ENCODE results near the gene FGD5.

Gene FGD5

GRCh38 chr3:14834121-14834520 is 15.4 kb downstream of the FGD5 start:
- Histone ChIP-seq H3K4me3 (ENCODE audit: low read depth in 1 of 2, low read length in 2 of 2) (no peak overlapping the region), H3K4me1 (ENCODE audit: control insufficient read depth in 1 of 2, insufficient read depth in 2 of 2, low read length in 2 of 2) (peaks cover 9 to 10% of the 10 kb centered on the region in 2 donors), H3K27me3 (ENCODE audit: low read depth, low read length) (no peaks in the 10 kb centered on the region), H3K9me3 (ENCODE audit: control insufficient read depth in 1 of 2, low read length in 2 of 2) (no peaks in the 10 kb centered on the region), H3K36me3 (ENCODE audit: control insufficient read depth in 1 of 2, insufficient read depth in 2 of 2, low read length in 2 of 2) (no peaks in the 10 kb centered on the region), H3K27ac (ENCODE audit: low read length) (no peak overlapping the region)

DNA sequence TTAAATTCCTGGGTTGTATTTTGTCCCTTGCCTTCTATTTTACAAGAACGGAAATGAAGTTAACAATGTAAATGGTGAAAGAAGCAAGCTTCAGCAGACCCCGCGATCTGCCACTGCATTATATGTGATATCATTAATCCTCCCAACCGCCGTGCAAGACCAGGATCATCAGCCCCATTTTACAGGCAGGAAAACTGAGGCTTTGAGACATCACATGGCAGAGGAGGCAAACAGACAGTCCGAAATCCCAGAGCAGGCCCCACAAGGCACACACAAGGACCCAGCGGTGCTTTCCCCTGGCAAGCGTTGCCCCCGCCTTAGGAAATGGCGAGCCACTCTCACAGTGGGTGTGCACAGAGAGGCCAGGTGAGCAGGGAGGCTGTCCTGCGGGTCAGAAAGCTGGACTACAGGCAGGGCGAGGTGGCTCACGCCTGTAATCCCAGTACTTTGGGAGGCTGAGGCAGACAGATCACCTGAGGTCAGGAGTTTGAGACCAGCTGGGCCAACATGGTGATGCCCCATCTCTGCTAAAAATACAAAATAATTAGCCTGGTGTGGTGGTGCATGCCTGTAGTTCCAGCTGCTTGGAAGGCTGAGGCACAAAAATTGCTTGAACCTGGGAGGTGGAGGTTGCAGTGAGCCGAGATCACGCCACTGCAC is 16.2 kb downstream of the FGD5 start:
- no peak overlapping the region for H3K4me3 ChIP-seq (ENCODE audit: low read depth in 1 of 2, low read length in 2 of 2)
- no peaks in the 10 kb centered on the region for H3K9me3 ChIP-seq (ENCODE audit: control insufficient read depth in 1 of 2, low read length in 2 of 2)
- H3K4me1 ChIP-seq (ENCODE audit: control insufficient read depth in 1 of 2, insufficient read depth in 2 of 2, low read length in 2 of 2), result peaks cover 9 to 10% of the 10 kb centered on the region in 2 donors
- no peaks in the 10 kb centered on the region for H3K27me3 ChIP-seq (ENCODE audit: low read depth, low read length)
- no peak overlapping the region for H3K27ac ChIP-seq (ENCODE audit: low read length)
- no peaks in the 10 kb centered on the region for H3K36me3 ChIP-seq (ENCODE audit: control insufficient read depth in 1 of 2, insufficient read depth in 2 of 2, low read length in 2 of 2)

DNA sequence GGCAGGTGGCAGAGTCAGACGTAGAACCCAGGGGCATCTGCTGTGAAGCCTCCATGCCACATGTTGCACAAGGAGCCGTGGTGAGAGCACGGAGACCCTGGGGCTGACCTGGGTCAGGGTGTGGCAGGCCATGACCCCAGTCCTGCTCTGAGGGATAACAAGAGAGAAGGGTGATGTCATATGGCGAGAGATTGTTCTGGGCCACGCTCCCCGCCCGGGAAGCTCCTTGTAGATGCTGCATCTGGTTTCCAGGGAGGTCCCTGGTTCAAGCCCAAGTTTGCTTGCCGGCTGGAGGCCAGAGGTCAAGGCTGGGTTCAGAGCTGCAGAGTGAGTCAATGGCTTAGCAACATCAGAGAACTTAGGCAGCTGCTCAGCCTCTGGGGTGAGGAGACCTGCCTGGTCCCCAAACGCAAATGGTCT is 17.3 kb downstream of the FGD5 start:
- Histone ChIP-seq H3K27me3 (ENCODE audit: low read depth, low read length) (no peaks in the 10 kb centered on the region), H3K36me3 (ENCODE audit: control insufficient read depth in 1 of 2, insufficient read depth in 2 of 2, low read length in 2 of 2) (no peaks in the 10 kb centered on the region), H3K9me3 (ENCODE audit: control insufficient read depth in 1 of 2, low read length in 2 of 2) (no peaks in the 10 kb centered on the region), H3K4me3 (ENCODE audit: low read depth in 1 of 2, low read length in 2 of 2) (no peak overlapping the region), H3K4me1 (ENCODE audit: control insufficient read depth in 1 of 2, insufficient read depth in 2 of 2, low read length in 2 of 2) (peaks cover 9 to 10% of the 10 kb centered on the region in 2 donors), H3K27ac (ENCODE audit: low read length) (peak overlapping the region; percentile 27)

DNA sequence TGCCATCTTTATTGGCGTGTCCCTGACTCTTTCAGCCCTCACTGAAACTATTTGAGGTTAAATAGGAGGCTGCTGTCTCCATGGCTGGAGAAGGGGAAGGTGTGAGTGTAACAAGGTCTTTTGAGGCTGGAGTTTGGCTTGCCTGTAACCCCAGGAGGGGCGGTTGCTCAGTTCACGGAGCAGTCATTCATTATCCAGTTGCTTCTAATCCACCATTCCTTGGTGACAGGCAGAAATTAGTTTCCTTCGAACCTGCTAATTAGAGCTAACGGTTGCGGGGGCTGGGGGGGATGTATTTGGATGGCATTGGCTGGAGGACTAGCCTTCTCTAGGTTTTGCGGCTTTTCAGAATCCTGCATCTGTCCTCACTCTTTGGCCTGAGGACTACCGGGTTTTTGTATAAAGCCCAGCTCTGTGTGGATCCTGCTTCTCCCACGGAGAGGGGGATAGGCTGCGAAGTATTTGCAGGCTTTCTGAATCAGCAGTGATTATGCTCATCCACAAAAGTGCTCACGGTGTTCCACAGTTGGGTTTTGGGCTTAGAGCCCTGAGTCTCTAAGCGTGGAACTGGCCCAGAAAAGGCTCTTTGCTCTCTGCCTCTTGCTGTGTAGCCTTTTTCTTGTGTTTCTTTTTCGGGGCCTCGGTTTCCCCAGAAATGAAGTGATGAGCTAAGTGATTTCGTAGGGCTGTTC is 18.6 kb downstream of the FGD5 start:
- Histone ChIP-seq H3K4me3 (ENCODE audit: low read depth in 1 of 2, low read length in 2 of 2) (no peak overlapping the region), H3K27me3 (ENCODE audit: low read depth, low read length) (no peaks in the 10 kb centered on the region), H3K36me3 (ENCODE audit: control insufficient read depth in 1 of 2, insufficient read depth in 2 of 2, low read length in 2 of 2) (no peaks in the 10 kb centered on the region), H3K9me3 (ENCODE audit: control insufficient read depth in 1 of 2, low read length in 2 of 2) (no peaks in the 10 kb centered on the region), H3K27ac (ENCODE audit: low read length) (peak overlapping the region; percentile 39), H3K4me1 (ENCODE audit: control insufficient read depth in 1 of 2, insufficient read depth in 2 of 2, low read length in 2 of 2) (peaks cover 9 to 10% of the 10 kb centered on the region in 2 donors)

GRCh38 chr3:14837878-14838258 is 19.1 kb downstream of the FGD5 start:
- Histone ChIP-seq H3K27me3 (ENCODE audit: low read depth, low read length) (no peaks in the 10 kb centered on the region), H3K36me3 (ENCODE audit: control insufficient read depth in 1 of 2, insufficient read depth in 2 of 2, low read length in 2 of 2) (no peaks in the 10 kb centered on the region), H3K4me3 (ENCODE audit: low read depth in 1 of 2, low read length in 2 of 2) (no peak overlapping the region), H3K9me3 (ENCODE audit: control insufficient read depth in 1 of 2, low read length in 2 of 2) (no peaks in the 10 kb centered on the region), H3K4me1 (ENCODE audit: control insufficient read depth in 1 of 2, insufficient read depth in 2 of 2, low read length in 2 of 2) (peaks cover 9 to 10% of the 10 kb centered on the region in 2 donors), H3K27ac (ENCODE audit: low read length) (peak overlapping the region; percentile 39)

DNA sequence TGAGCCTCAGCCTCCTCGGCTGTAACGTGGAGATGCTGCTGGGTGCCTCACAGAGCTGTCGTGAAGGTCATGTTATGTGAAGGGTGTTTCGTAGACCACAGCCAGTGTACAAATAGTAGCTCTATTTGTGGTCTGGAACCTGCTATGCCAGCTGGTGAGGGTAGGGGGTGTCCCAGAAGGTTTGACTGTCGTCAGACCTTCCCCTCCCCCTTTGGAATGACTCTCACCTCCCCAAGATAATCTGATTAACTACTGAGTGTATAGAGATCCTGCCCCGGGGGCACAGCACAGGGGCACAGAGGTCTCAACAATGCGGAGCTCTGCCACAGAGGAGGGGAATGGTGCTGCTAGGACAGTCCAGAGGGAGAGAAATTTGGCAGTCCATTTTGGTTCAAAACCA is 20.5 kb downstream of the FGD5 start:
- Histone ChIP-seq H3K27me3 (ENCODE audit: low read depth, low read length) (no peaks in the 10 kb centered on the region), H3K4me1 (ENCODE audit: control insufficient read depth in 1 of 2, insufficient read depth in 2 of 2, low read length in 2 of 2) (peaks cover 9 to 10% of the 10 kb centered on the region in 2 donors), H3K9me3 (ENCODE audit: control insufficient read depth in 1 of 2, low read length in 2 of 2) (no peaks in the 10 kb centered on the region), H3K27ac (ENCODE audit: low read length) (no peak overlapping the region), H3K4me3 (ENCODE audit: low read depth in 1 of 2, low read length in 2 of 2) (no peak overlapping the region), H3K36me3 (ENCODE audit: control insufficient read depth in 1 of 2, insufficient read depth in 2 of 2, low read length in 2 of 2) (no peaks in the 10 kb centered on the region)

- peaks cover 5 to 6% of the 10 kb centered on the region in 2 donors for H3K4me1 ChIP-seq (ENCODE audit: control insufficient read depth in 1 of 2, insufficient read depth in 2 of 2, low read length in 2 of 2)
- H3K36me3 ChIP-seq (ENCODE audit: control insufficient read depth in 1 of 2, insufficient read depth in 2 of 2, low read length in 2 of 2), result no peaks in the 10 kb centered on the region
- H3K27me3 ChIP-seq (ENCODE audit: low read depth, low read length), result no peaks in the 10 kb centered on the region
- no peak overlapping the region for H3K27ac ChIP-seq (ENCODE audit: low read length)
- H3K9me3 ChIP-seq (ENCODE audit: control insufficient read depth in 1 of 2, low read length in 2 of 2), result no peaks in the 10 kb centered on the region
- no peak overlapping the region for H3K4me3 ChIP-seq (ENCODE audit: low read depth in 1 of 2, low read length in 2 of 2)
Measured at GRCh38 chr3:14841836-14842235, 23.1 kb downstream of the FGD5 start.

- H3K9me3 ChIP-seq (ENCODE audit: control insufficient read depth in 1 of 2, low read length in 2 of 2), result no peaks in the 10 kb centered on the region
- no peak overlapping the region for H3K27ac ChIP-seq (ENCODE audit: low read length)
- H3K36me3 ChIP-seq (ENCODE audit: control insufficient read depth in 1 of 2, insufficient read depth in 2 of 2, low read length in 2 of 2), result no peaks in the 10 kb centered on the region
- peaks cover 2 to 8% of the 10 kb centered on the region in 2 donors for H3K4me1 ChIP-seq (ENCODE audit: control insufficient read depth in 1 of 2, insufficient read depth in 2 of 2, low read length in 2 of 2)
- no peak overlapping the region for H3K4me3 ChIP-seq (ENCODE audit: low read depth in 1 of 2, low read length in 2 of 2)
- H3K27me3 ChIP-seq (ENCODE audit: low read depth, low read length), result no peaks in the 10 kb centered on the region
Measured at GRCh38 chr3:14842277-14842676, 23.5 kb downstream of the FGD5 start.

GRCh38 chr3:14843321-14843720 is 24.6 kb downstream of the FGD5 start:
- Histone ChIP-seq H3K4me1 (ENCODE audit: control insufficient read depth in 1 of 2, insufficient read depth in 2 of 2, low read length in 2 of 2) (peaks cover 12 to 13% of the 10 kb centered on the region in 2 donors), H3K36me3 (ENCODE audit: control insufficient read depth in 1 of 2, insufficient read depth in 2 of 2, low read length in 2 of 2) (no peaks in the 10 kb centered on the region), H3K4me3 (ENCODE audit: low read depth in 1 of 2, low read length in 2 of 2) (no peak overlapping the region), H3K27ac (ENCODE audit: low read length) (no peak overlapping the region), H3K9me3 (ENCODE audit: control insufficient read depth in 1 of 2, low read length in 2 of 2) (no peaks in the 10 kb centered on the region), H3K27me3 (ENCODE audit: low read depth, low read length) (no peaks in the 10 kb centered on the region)

DNA sequence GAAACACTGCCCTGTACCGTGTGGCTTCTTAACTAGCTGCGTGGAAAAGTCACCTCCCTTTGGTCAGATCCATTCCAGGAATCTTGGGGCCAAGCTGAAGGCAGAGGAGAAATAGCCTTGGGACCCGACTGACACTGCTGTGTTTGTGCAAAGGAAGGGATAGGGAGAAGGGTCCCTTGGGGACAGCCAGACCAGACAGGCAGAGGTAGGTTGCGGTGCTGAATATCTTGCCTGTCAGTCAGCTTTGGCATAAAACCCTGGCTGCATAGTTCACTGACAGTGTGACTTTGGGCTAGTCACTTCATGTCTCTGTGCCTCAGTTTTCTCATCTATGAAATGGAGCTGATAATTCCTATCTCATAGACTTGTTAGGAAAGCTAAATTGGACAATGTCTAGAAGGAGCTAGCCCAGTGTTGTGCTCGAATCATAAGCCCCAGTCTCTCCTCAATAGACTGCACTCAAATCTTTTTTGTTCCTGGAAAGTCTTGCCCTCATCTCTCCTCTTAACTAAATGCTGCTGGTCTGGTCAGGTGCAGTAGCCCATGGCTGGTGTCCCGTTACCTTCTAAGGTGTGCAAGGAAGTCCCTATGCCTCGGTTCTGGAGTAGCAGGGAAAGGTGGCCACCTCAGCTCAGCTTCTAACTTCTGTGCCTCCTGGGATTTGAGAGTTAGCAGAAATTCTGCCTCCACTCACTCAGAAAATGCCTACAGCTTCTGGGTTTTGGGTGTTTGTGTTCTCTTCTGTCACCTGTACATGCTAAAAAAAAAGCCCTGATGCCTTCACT is 25.8 kb downstream of the FGD5 start:
- H3K4me3 ChIP-seq (ENCODE audit: low read depth in 1 of 2, low read length in 2 of 2), result no peak overlapping the region
- no peaks in the 10 kb centered on the region for H3K9me3 ChIP-seq (ENCODE audit: control insufficient read depth in 1 of 2, low read length in 2 of 2)
- H3K4me1 ChIP-seq (ENCODE audit: control insufficient read depth in 1 of 2, insufficient read depth in 2 of 2, low read length in 2 of 2), result peaks cover 8 to 18% of the 10 kb centered on the region in 2 donors
- no peak overlapping the region for H3K27ac ChIP-seq (ENCODE audit: low read length)
- H3K27me3 ChIP-seq (ENCODE audit: low read depth, low read length), result no peaks in the 10 kb centered on the region
- H3K36me3 ChIP-seq (ENCODE audit: control insufficient read depth in 1 of 2, insufficient read depth in 2 of 2, low read length in 2 of 2), result no peaks in the 10 kb centered on the region

GRCh38 chr3:14845180-14845579 is 26.4 kb downstream of the FGD5 start:
- Histone ChIP-seq H3K9me3 (ENCODE audit: control insufficient read depth in 1 of 2, low read length in 2 of 2) (no peaks in the 10 kb centered on the region), H3K4me1 (ENCODE audit: control insufficient read depth in 1 of 2, insufficient read depth in 2 of 2, low read length in 2 of 2) (peaks cover 8 to 18% of the 10 kb centered on the region in 2 donors), H3K27me3 (ENCODE audit: low read depth, low read length) (no peaks in the 10 kb centered on the region), H3K4me3 (ENCODE audit: low read depth in 1 of 2, low read length in 2 of 2) (no peak overlapping the region), H3K27ac (ENCODE audit: low read length) (no peak overlapping the region), H3K36me3 (ENCODE audit: control insufficient read depth in 1 of 2, insufficient read depth in 2 of 2, low read length in 2 of 2) (no peaks in the 10 kb centered on the region)
